NT2/D1 (cell line): Measurements from ENCODE around the gene SRGAP3.

Source experiments
- SUZ12 ChIP-seq: IDR thresholded peaks from 2 replicates; pipeline ENCODE4 v1.6.1; 2011; ENCODE audit not compliant: insufficient read length, insufficient read depth; ENCODE audit errors: extremely low read depth
- ZNF274 ChIP-seq: IDR thresholded peaks from 2 replicates; pipeline ENCODE4 v1.6.1; 2011; ENCODE audit warnings: mild to moderate bottlenecking, low read depth, low read length

GRCh38 chr3:9124730-9125129 is 124.7 kb downstream of the SRGAP3 start:
- no peak for TF ChIP-seq ZNF274
- no peak for TF ChIP-seq SUZ12
